HepG2 (cell line): Measurements from ENCODE around the gene UBE2D4. TPM values are rescaled to one million over a fixed set of nuclear protein-coding genes. Genes with fewer than 3 reads are reported as not detected.

ENCODE experiments used
- BRD4 ChIP-seq: sonication (generic); formaldehyde crosslinking; IDR thresholded peaks from 2 replicates; pipeline ENCODE4 v1.4.0; 2020; ENCODE audit warnings: missing genetic modification reagents
- CTCF ChIP-seq: sonication (generic); formaldehyde crosslinking; IDR thresholded peaks from 2 replicates; pipeline ENCODE4 v1.5.0; 2020; ENCODE audit warnings: mild to moderate bottlenecking, missing genetic modification reagents, moderate library complexity
- DNMT3B ChIP-seq: conservative IDR thresholded peaks from 2 replicates; pipeline ENCODE4 v1.6.1; 2016; ENCODE audit warnings: missing biosample characterization, control low read depth
- FOXA1 ChIP-seq, 2 experiments: fragments of 450-650 bp in 1 of 2; sonication (generic) in 1 of 2; formaldehyde crosslinking in 1 of 2; IDR thresholded peaks; 2 replicates each; pipeline versions ENCODE4 v1.4.0 to v1.6.1; 2016 to 2020; ENCODE audit warnings: missing genetic modification reagents in 1 of 2
- HCFC1 ChIP-seq: fragments of 150-350 bp; IDR thresholded peaks from 2 replicates; pipeline ENCODE4 v1.6.1; 2014; ENCODE audit warnings: low read depth, low read length
- KAT8 ChIP-seq: IDR thresholded peaks from 2 replicates; pipeline ENCODE4 v1.6.1; 2016; ENCODE audit warnings: missing genetic modification reagents, missing compliant biosample characterization
- NFAT5 ChIP-seq: sonication (generic); formaldehyde crosslinking; IDR thresholded peaks from 2 replicates; pipeline ENCODE4 v1.4.0; 2020; ENCODE audit warnings: missing genetic modification reagents
- REPIN1 ChIP-seq: sonication (generic); formaldehyde crosslinking; IDR thresholded peaks from 2 replicates; pipeline ENCODE4 v1.8.0; 2022; ENCODE audit warnings: missing genetic modification reagents, low read depth, mild to moderate bottlenecking, borderline replicate concordance
- SMARCE1 ChIP-seq: fragments of 450-650 bp; IDR thresholded peaks from 2 replicates; pipeline ENCODE4 v1.6.1; 2017; ENCODE audit warnings: borderline replicate concordance
- USF2 ChIP-seq, 2 experiments: sonication (generic) in 1 of 2; formaldehyde crosslinking in 1 of 2; IDR thresholded peaks; 2 replicates each; pipeline versions ENCODE4 v1.5.1 to v1.6.1; 2011 to 2020; ENCODE audit warnings: borderline replicate concordance in 1 of 2, low read depth in 1 of 2, low read length in 1 of 2, mild to moderate bottlenecking in 1 of 2, missing genetic modification reagents in 1 of 2, moderate library complexity in 1 of 2
- ZNF589 ChIP-seq: sonication (generic); formaldehyde crosslinking; conservative IDR thresholded peaks from 2 replicates; pipeline ENCODE4 v1.8.0; 2022; ENCODE audit warnings: mild to moderate bottlenecking, moderate library complexity, missing genetic modification reagents
- ZNF713 ChIP-seq: sonication (generic); formaldehyde crosslinking; IDR thresholded peaks from 2 replicates; pipeline ENCODE4 v1.4.0; 2020; ENCODE audit warnings: mild to moderate bottlenecking, missing genetic modification reagents
- ZNF768 ChIP-seq: sonication (generic); formaldehyde crosslinking; IDR thresholded peaks from 2 replicates; pipeline ENCODE4 v1.4.0; 2020; ENCODE audit warnings: missing genetic modification reagents
- ZSCAN25 ChIP-seq: sonication (generic); formaldehyde crosslinking; IDR thresholded peaks from 2 replicates; pipeline ENCODE4 v1.8.0; 2022; ENCODE audit warnings: mild to moderate bottlenecking, missing genetic modification reagents
- polyA plus RNA-seq, 8 experiments: library from polyadenylated mRNA; depleted of rRNA in 3 of 8; stranded (reverse) in 7 of 8; unstranded in 1 of 8; fragments of >200 nt; fragmentation: Illumina TruSeq in 4 of 8; extraction: Trizol in 4 of 8; gene quantifications; 2 replicates each; pipeline versions ENCODE4 v1.2.1 to v1.2.3, GENCODE V29; 2011 to 2016; ENCODE audit warnings: low read depth in 4 of 8, missing spikeins in 1 of 8, mixed read lengths in 1 of 8; ENCODE audit not compliant: insufficient read depth in 1 of 8
- total RNA-seq, 5 experiments: library from RNA; depleted of rRNA; stranded (reverse); fragments of >200 nt; fragmentation: Illumina TruSeq; extraction: Trizol; gene quantifications; 2 replicates each; pipeline ENCODE4 v1.2.3, GENCODE V29; 2016; ENCODE audit warnings: low read depth in 1 of 5
- TF ChIP-seq, protein P1 (sequence below): sonication (generic); formaldehyde crosslinking; IDR thresholded peaks from 2 replicates; pipeline ENCODE4 v1.8.1; 2023; ENCODE audit warnings: missing genetic modification reagents, mild to moderate bottlenecking, borderline replicate concordance
- TF ChIP-seq, protein P2 (sequence below), 2 experiments: sonication (generic) in 1 of 2; formaldehyde crosslinking in 1 of 2; IDR thresholded peaks; 2 replicates each; pipeline versions ENCODE4 v1.4.0 to v1.6.1; 2018 to 2020; ENCODE audit warnings: missing genetic modification reagents in 2 of 2, borderline replicate concordance in 1 of 2, low read depth in 1 of 2, mild to moderate bottlenecking in 1 of 2, missing biosample characterization in 1 of 2

UBE2D4 gene
- total and polyA plus RNA-seq, 2 of the 13 experiments (the other 11 are each of a cell fraction or from before 2014, with no cell fraction given) = 9.9 to 16.0 TPM

DNA sequence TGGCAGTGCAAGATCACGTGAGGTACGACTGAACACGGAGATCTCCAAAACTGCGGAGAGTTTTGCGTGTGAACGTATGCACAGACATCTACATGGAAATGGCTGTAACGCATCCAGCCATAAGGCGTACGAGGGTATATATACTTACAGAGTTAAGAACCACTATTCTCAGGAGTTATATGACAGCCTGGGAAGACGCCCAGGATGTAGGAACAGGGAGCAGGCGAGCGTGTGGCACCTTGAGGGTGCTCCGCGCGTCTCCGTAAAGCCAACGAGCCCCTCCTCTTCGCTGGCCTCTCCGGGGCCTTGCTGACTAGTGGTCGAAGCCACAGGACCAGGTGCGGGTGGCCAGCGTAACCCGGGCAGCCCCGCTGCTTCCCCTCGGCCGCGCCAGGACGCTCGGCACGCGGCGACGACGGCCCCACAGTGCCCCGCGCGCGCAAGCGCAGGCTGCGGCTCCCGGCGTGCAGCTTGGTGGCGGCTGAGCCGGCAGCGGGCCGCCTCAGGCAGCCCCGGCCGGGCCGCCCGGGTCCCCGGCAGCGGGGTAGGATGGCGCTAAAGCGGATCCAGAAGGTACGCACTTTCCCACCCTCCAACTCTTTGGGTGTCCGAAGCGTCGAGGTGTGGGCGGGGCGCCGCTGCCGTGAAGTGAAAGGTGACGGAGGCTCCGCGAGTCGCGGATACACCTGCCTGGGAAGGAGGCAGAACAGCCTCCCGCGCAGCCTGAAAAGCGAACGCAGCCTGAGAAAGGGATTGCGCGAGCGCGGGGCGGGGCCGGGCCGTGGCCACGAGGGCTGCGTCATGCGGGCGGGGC, at the start of gene UBE2D4 (continued):
- TF ChIP-seq NFAT5 (CRISPR knock-in tag) (peak; percentile 79; the same call in 1 of the 2 replicates), REPIN1 (peak; percentile 90), KAT8 (CRISPR knock-in tag) (peak; percentile 77), USF2 (IDR thresholded peaks at IDR 0.05; ENCODE audit: low read depth, low read length) (no peak), USF2 (CRISPR knock-in tag; IDR thresholded peaks at IDR 0.05; ENCODE audit: borderline replicate concordance) (peak; percentile 65), HCFC1 (no peak), ZNF768 (peak; percentile 77; the same call in 1 of the 2 replicates), ZNF713 (CRISPR knock-in tag) (no peak), BRD4 (CRISPR knock-in tag) (no peak), CTCF (0 out of 2 replicates have a peak, but pooled peaks have one; percentile 49), FOXA1 (IDR thresholded peaks at IDR 0.05) (no peak), FOXA1 (CRISPR knock-in tag; IDR thresholded peaks at IDR 0.05) (no peak), DNMT3B (no peak), ZNF589 (no peak; the same call in 1 of the 2 replicates), SMARCE1 (no peak), ZSCAN25 (peak; percentile 36; the same call in 1 of the 2 replicates)
- TF ChIP-seq, protein P1, sequence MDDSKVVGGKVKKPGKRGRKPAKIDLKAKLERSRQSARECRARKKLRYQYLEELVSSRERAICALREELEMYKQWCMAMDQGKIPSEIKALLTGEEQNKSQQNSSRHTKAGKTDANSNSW (CRISPR knock-in tag) = 0 out of 2 replicates have a peak, but pooled peaks have one; percentile 93
- TF ChIP-seq, protein P2, sequence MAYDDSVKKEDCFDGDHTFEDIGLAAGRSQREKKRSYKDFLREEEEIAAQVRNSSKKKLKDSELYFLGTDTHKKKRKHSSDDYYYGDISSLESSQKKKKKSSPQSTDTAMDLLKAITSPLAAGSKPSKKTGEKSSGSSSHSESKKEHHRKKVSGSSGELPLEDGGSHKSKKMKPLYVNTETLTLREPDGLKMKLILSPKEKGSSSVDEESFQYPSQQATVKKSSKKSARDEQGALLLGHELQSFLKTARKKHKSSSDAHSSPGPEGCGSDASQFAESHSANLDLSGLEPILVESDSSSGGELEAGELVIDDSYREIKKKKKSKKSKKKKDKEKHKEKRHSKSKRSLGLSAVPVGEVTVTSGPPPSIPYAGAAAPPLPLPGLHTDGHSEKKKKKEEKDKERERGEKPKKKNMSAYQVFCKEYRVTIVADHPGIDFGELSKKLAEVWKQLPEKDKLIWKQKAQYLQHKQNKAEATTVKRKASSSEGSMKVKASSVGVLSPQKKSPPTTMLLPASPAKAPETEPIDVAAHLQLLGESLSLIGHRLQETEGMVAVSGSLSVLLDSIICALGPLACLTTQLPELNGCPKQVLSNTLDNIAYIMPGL (CRISPR knock-in tag; IDR thresholded peaks at IDR 0.05; ENCODE audit: borderline replicate concordance in 1 of 2, low read depth in 1 of 2) = peak; percentile 60 to 64
